H1 (cell line): Measurements from ENCODE around the gene SUMF1. TPM values are rescaled to one million over a fixed set of nuclear protein-coding genes. Genes with fewer than 3 reads are reported as not detected.

Experiments
- BCL11A ChIP-seq, 2 experiments: IDR thresholded peaks; one replicate each; pipeline ENCODE4 v1.6.1; 2011; ENCODE audit warnings: low read depth in 2 of 2, low read length in 2 of 2, mild to moderate bottlenecking in 2 of 2
- SIN3A ChIP-seq, 2 experiments: IDR thresholded peaks in 1 of 2; conservative IDR thresholded peaks in 1 of 2; 2 replicates each; pipeline ENCODE4 v1.6.1; 2011 to 2012; ENCODE audit warnings: low read length in 2 of 2, improper control_type of control experiment in 1 of 2, low read depth in 1 of 2, mild to moderate bottlenecking in 1 of 2
- polyA plus RNA-seq, 7 experiments: library from polyadenylated mRNA; depleted of rRNA in 3 of 7; stranded (reverse) in 5 of 7; unstranded in 2 of 7; fragments of >200 nt in 5 of 7; fragments of 200-250 nt in 2 of 7; gene quantifications; 1 replicate in 5 of 7; 2 replicates in 1 of 7; 4 replicates in 1 of 7; pipeline versions ENCODE4 v1.2.1 to v1.2.3, GENCODE V29; 2011 to 2013; ENCODE audit warnings: missing spikeins in 2 of 7, mixed read lengths in 2 of 7
- total RNA-seq: library from RNA; stranded (reverse); fragmentation: NEBNext Ultra II Directional; extraction: Animal tissue kit (Norgen Biotek cat#: 25700); gene quantifications from 2 replicates; pipeline ENCODE4 v1.2.1, GENCODE V29; 2021
- TF ChIP-seq, protein P1 (sequence below): fragments of 300-600 bp; sonication (generic); IDR thresholded peaks from 2 replicates; pipeline ENCODE4 v1.7.1; 2012; ENCODE audit warnings: low read length, moderate library complexity, mild to moderate bottlenecking, inconsistent platforms; ENCODE audit not compliant: insufficient replicate concordance

Gene SUMF1
- total and polyA plus RNA-seq, 2 of the 8 experiments (the other 6 are each of a cell fraction or from before 2014, with no cell fraction given): 12.5 to 15.0 TPM

DNA sequence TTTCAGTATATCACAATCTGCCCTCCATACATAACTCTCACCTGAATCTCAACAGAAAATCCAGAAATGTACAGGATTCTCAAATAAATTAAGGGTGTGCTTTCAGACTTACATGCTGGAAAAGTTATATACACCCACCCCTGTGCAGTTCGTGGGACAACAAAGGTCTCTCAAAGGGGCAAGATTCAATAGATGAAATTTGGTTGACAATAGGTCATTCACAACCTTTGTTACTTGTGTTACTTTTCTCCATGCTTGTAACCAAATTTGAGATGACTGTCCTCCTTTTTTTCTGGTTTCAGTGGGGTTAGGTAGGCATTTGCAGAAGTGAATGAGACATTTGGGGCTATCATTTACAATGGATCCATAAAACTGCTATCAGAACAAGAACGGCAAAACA is 91.2 kb downstream of the SUMF1 start (continued):
- TF ChIP-seq, protein P1, sequence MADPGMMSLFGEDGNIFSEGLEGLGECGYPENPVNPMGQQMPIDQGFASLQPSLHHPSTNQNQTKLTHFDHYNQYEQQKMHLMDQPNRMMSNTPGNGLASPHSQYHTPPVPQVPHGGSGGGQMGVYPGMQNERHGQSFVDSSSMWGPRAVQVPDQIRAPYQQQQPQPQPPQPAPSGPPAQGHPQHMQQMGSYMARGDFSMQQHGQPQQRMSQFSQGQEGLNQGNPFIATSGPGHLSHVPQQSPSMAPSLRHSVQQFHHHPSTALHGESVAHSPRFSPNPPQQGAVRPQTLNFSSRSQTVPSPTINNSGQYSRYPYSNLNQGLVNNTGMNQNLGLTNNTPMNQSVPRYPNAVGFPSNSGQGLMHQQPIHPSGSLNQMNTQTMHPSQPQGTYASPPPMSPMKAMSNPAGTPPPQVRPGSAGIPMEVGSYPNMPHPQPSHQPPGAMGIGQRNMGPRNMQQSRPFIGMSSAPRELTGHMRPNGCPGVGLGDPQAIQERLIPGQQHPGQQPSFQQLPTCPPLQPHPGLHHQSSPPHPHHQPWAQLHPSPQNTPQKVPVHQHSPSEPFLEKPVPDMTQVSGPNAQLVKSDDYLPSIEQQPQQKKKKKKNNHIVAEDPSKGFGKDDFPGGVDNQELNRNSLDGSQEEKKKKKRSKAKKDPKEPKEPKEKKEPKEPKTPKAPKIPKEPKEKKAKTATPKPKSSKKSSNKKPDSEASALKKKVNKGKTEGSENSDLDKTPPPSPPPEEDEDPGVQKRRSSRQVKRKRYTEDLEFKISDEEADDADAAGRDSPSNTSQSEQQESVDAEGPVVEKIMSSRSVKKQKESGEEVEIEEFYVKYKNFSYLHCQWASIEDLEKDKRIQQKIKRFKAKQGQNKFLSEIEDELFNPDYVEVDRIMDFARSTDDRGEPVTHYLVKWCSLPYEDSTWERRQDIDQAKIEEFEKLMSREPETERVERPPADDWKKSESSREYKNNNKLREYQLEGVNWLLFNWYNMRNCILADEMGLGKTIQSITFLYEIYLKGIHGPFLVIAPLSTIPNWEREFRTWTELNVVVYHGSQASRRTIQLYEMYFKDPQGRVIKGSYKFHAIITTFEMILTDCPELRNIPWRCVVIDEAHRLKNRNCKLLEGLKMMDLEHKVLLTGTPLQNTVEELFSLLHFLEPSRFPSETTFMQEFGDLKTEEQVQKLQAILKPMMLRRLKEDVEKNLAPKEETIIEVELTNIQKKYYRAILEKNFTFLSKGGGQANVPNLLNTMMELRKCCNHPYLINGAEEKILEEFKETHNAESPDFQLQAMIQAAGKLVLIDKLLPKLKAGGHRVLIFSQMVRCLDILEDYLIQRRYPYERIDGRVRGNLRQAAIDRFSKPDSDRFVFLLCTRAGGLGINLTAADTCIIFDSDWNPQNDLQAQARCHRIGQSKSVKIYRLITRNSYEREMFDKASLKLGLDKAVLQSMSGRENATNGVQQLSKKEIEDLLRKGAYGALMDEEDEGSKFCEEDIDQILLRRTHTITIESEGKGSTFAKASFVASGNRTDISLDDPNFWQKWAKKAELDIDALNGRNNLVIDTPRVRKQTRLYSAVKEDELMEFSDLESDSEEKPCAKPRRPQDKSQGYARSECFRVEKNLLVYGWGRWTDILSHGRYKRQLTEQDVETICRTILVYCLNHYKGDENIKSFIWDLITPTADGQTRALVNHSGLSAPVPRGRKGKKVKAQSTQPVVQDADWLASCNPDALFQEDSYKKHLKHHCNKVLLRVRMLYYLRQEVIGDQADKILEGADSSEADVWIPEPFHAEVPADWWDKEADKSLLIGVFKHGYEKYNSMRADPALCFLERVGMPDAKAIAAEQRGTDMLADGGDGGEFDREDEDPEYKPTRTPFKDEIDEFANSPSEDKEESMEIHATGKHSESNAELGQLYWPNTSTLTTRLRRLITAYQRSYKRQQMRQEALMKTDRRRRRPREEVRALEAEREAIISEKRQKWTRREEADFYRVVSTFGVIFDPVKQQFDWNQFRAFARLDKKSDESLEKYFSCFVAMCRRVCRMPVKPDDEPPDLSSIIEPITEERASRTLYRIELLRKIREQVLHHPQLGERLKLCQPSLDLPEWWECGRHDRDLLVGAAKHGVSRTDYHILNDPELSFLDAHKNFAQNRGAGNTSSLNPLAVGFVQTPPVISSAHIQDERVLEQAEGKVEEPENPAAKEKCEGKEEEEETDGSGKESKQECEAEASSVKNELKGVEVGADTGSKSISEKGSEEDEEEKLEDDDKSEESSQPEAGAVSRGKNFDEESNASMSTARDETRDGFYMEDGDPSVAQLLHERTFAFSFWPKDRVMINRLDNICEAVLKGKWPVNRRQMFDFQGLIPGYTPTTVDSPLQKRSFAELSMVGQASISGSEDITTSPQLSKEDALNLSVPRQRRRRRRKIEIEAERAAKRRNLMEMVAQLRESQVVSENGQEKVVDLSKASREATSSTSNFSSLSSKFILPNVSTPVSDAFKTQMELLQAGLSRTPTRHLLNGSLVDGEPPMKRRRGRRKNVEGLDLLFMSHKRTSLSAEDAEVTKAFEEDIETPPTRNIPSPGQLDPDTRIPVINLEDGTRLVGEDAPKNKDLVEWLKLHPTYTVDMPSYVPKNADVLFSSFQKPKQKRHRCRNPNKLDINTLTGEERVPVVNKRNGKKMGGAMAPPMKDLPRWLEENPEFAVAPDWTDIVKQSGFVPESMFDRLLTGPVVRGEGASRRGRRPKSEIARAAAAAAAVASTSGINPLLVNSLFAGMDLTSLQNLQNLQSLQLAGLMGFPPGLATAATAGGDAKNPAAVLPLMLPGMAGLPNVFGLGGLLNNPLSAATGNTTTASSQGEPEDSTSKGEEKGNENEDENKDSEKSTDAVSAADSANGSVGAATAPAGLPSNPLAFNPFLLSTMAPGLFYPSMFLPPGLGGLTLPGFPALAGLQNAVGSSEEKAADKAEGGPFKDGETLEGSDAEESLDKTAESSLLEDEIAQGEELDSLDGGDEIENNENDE: no peak
- TF ChIP-seq SIN3A (conservative IDR thresholded peaks at IDR 0.05 in 1 of 2, IDR thresholded peaks at IDR 0.05 in 1 of 2; ENCODE audit: low read depth in 1 of 2, low read length in 2 of 2): no peak
- TF ChIP-seq BCL11A (IDR thresholded peaks at IDR 0.05; ENCODE audit: low read depth in 2 of 2, low read length in 2 of 2): no peak
